Measurements from ENCODE around the gene TCF4. TPM values are rescaled to one million over a fixed set of nuclear protein-coding genes. Genes with fewer than 3 reads are reported as not detected.

TCF4 gene
- total and polyA plus RNA-seq, 2 of the 13 experiments (the other 11 are each of a cell fraction or from before 2014, with no cell fraction given) = not detected

GRCh38 chr18:55386545-55386944, 201.4 kb downstream of the TCF4 start (continued):
- TF ChIP-seq, protein P1, sequence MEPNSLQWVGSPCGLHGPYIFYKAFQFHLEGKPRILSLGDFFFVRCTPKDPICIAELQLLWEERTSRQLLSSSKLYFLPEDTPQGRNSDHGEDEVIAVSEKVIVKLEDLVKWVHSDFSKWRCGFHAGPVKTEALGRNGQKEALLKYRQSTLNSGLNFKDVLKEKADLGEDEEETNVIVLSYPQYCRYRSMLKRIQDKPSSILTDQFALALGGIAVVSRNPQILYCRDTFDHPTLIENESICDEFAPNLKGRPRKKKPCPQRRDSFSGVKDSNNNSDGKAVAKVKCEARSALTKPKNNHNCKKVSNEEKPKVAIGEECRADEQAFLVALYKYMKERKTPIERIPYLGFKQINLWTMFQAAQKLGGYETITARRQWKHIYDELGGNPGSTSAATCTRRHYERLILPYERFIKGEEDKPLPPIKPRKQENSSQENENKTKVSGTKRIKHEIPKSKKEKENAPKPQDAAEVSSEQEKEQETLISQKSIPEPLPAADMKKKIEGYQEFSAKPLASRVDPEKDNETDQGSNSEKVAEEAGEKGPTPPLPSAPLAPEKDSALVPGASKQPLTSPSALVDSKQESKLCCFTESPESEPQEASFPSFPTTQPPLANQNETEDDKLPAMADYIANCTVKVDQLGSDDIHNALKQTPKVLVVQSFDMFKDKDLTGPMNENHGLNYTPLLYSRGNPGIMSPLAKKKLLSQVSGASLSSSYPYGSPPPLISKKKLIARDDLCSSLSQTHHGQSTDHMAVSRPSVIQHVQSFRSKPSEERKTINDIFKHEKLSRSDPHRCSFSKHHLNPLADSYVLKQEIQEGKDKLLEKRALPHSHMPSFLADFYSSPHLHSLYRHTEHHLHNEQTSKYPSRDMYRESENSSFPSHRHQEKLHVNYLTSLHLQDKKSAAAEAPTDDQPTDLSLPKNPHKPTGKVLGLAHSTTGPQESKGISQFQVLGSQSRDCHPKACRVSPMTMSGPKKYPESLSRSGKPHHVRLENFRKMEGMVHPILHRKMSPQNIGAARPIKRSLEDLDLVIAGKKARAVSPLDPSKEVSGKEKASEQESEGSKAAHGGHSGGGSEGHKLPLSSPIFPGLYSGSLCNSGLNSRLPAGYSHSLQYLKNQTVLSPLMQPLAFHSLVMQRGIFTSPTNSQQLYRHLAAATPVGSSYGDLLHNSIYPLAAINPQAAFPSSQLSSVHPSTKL (CRISPR knock-in tag; IDR thresholded peaks at IDR 0.05) = no peak
- TF ChIP-seq HOXA7 (CRISPR knock-in tag; IDR thresholded peaks at IDR 0.05) = no peak
- TF ChIP-seq ATF7-NPFF (CRISPR knock-in tag; IDR thresholded peaks at IDR 0.05; ENCODE audit: low read depth) = no peak
- TF ChIP-seq RFXANK (CRISPR knock-in tag; IDR thresholded peaks at IDR 0.05) = no peak
- no peak for TF ChIP-seq EP300 (IDR thresholded peaks at IDR 0.05; ENCODE audit: low read depth in 2 of 2, low read length in 2 of 2)
- TF ChIP-seq EP300 (CRISPR knock-in tag; IDR thresholded peaks at IDR 0.05; ENCODE audit: borderline replicate concordance) = no peak
- no peak for TF ChIP-seq ZNF678 (CRISPR knock-in tag; IDR thresholded peaks at IDR 0.05)
- no peak for TF ChIP-seq POGZ (CRISPR knock-in tag; IDR thresholded peaks at IDR 0.05)
- no peak for TF ChIP-seq AFF4 (CRISPR knock-in tag; IDR thresholded peaks at IDR 0.05)

All from HepG2 (cell line).